Sigmoid colon (tissue), 4 donors: ENCODE data around the gene KCNJ3.

Source experiments
- POLR2A ChIP-seq, 2 donors: fragments of 450-650 bp; IDR thresholded peaks; one replicate each; pipeline ENCODE4 v1.6.1; 2016; ENCODE audit warnings: antibody characterized with exemption in 2 of 2, mild to moderate bottlenecking in 2 of 2, moderate library complexity in 2 of 2
- POLR2AphosphoS5 ChIP-seq, 4 donors: sonication (generic); formaldehyde crosslinking; IDR thresholded peaks; one replicate each; pipeline ENCODE4 v1.6.1; 2017; ENCODE audit warnings: antibody characterized with exemption in 4 of 4
- TF ChIP-seq, protein P1 (sequence below), 4 experiments: fragments of 450-650 bp in 3 of 4; fragments of 200-600 bp in 1 of 4; IDR thresholded peaks; one replicate each; pipeline ENCODE4 v1.5.1; 2016 to 2019; ENCODE audit warnings: antibody characterized with exemption in 4 of 4, mild to moderate bottlenecking in 3 of 4, moderate library complexity in 2 of 4

GRCh38 chr2:154850532-154850931 is 152.0 kb downstream of the KCNJ3 start:
- TF ChIP-seq, protein P1, sequence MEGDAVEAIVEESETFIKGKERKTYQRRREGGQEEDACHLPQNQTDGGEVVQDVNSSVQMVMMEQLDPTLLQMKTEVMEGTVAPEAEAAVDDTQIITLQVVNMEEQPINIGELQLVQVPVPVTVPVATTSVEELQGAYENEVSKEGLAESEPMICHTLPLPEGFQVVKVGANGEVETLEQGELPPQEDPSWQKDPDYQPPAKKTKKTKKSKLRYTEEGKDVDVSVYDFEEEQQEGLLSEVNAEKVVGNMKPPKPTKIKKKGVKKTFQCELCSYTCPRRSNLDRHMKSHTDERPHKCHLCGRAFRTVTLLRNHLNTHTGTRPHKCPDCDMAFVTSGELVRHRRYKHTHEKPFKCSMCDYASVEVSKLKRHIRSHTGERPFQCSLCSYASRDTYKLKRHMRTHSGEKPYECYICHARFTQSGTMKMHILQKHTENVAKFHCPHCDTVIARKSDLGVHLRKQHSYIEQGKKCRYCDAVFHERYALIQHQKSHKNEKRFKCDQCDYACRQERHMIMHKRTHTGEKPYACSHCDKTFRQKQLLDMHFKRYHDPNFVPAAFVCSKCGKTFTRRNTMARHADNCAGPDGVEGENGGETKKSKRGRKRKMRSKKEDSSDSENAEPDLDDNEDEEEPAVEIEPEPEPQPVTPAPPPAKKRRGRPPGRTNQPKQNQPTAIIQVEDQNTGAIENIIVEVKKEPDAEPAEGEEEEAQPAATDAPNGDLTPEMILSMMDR (IDR thresholded peaks at IDR 0.05): no peak
- TF ChIP-seq POLR2A (IDR thresholded peaks at IDR 0.05) (no peak), POLR2AphosphoS5 (IDR thresholded peaks at IDR 0.05) (no peak)
